AG04449 (cell line): ENCODE results near the gene PRKD2.
A peak's percentile ranks its signal among the peaks of the same experiment; 100 is the strongest.

Source experiments
- CTCF ChIA-PET: fragments of 350-600 bp; formaldehyde crosslinking; extraction: SDS; loops from one replicate; lab custom pipeline; 2021; ENCODE audit warnings: antibody characterized with exemption; lab: Yijun Ruan, JAX
- POLR2A ChIA-PET: fragments of 400-600, 350-600 bp; formaldehyde crosslinking; extraction: SDS; loops from one replicate; lab custom pipeline; 2020; ENCODE audit warnings: antibody characterized with exemption, inconsistent platforms; lab: Yijun Ruan, JAX
- DNase-seq: peaks from one replicate; pipeline ENCODE4 v3.0.0-alpha.2; 2010; ENCODE audit warnings: low read depth, low spot score
- H3K4me3 ChIP-seq: 2 replicates; pipeline ENCODE4 v1.5.1; 2011; ENCODE audit warnings: low read depth, mild to moderate bottlenecking, control low read depth, low read length
- CTCF ChIP-seq: IDR thresholded peaks from one replicate; pipeline ENCODE4 v1.5.1; 2011; ENCODE audit warnings: mild to moderate bottlenecking, moderate library complexity, low read length, control low read depth, inconsistent platforms; ENCODE audit not compliant: insufficient read depth; ENCODE audit errors: missing control alignments

Gene PRKD2

GRCh38 chr19:46626446-46626845, 90.5 kb downstream of the PRKD2 start:
- TF ChIP-seq CTCF = no peak
- DNase-seq = no peak
- CTCF ChIA-PET = interaction anchor here (1.3 to 6.1 kb wide), 3 partner anchors 12 to 36 kb away, joined by 4 to 66 read pairs (median 25); partner anchors contain the start of gene DACT3
- H3K4me3 ChIP-seq = no peak overlapping the region
- POLR2A ChIA-PET = interaction anchor here (1.5 kb wide), 1 partner anchor 16 kb away, joined by 4 read pairs; no protein-coding TSS in a partner anchor

DNA sequence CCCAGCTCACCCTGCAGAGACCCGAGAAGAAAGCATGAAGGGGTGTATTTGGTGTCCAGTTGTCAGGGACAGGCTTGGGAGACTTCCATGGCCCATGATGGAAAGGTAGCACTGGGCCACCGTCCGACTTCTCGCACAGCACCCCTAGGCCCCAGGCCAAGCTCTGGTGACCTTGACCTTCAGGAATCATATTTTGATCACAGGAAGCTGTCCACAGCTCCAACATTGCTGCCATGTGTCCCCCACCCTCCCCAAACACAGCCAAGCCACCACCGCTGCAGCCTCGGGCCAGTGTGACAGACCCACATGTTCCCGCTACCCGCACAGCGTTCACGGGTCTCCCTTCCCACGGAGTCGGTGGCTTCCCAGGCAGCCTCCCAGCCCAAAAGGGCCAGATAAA, 91.2 kb downstream of the PRKD2 start:
- ChIA-PET CTCF (interaction anchor here (1.5 to 6.1 kb wide), 4 partner anchors 11 to 37 kb away, joined by 3 to 66 read pairs (median 15); partner anchors contain the start of genes DACT3 and GNG8), POLR2A (interaction anchor here (1.5 kb wide), 1 partner anchor 15 kb away, joined by 4 read pairs; no protein-coding TSS in a partner anchor)
- TF ChIP-seq CTCF = no peak
- no peak overlapping the region for H3K4me3 ChIP-seq
- DNase-seq = no peak

DNA sequence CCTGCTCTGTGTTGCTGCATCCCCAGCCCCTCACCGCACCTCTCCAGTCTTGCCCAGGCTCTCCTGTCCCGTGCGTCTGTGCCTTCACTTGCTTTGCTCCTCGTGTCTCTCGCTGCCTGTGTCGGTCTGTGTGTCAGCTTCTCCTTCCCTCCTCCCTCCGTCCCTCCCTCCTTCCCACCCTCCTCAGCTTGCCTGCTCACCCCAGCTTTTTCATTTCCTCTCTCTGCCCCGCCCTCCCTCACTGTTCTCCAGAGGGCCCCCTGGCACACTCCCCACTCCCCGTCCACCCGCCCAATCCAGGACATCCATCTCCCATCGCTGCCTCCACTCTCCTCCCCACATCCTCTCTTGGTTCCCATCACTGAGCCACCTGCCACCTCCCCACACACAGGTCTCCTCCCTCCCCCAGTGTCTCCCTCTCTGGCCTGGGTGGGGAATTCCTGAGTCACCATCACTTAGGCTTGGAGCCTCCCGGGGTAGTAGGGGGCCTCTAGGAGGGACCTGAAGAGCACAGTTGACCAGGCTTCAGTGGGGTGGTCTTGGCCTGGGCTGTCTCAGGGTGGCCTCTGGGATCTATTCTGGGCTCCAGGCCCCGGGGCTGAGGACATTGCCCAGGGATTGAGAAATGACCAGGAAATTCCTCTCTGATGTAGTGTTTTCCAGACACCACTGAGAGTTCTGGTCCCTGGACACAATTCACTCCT, 91.8 kb downstream of the PRKD2 start, which contains the start of gene PTGIR:
Gene PTGIR, minus strand, starts transcription at position 132 of the 704 bp plus-strand sequence. CDS start 864 bp downstream, outside the sequence.
- TF ChIP-seq CTCF = no peak
- POLR2A ChIA-PET = interaction anchor here (1.5 to 1.8 kb wide), 2 partner anchors 14 to 24 kb away, joined by 4 to 6 read pairs; partner anchors contain the start of gene CALM3
- no peak for DNase-seq
- CTCF ChIA-PET = interaction anchor here (0.7 to 6.1 kb wide), 6 partner anchors 8 to 124 kb away, joined by 3 to 66 read pairs (median 4); partner anchors contain the start of genes DACT3 and GNG8
- H3K4me3 ChIP-seq = peak within 1 kb of the TSS; percentile 50
